Stimulated activated naive B cell treated with anti-CD40 and anti-IgM and Interleukin-4, amounts not matched to agents 10 μg/mL and 1 μg/mL and 100 μg/mL, for 72 hours (primary cell): ENCODE results near the gene SCD5.
A peak's percentile ranks its signal among the peaks of the same experiment; 100 is the strongest.
"Not testable (repeated sequence)": the region's sequence is repeated elsewhere in the genome, so short reads cannot be mapped to it uniquely, and the experiment has no call there.

Experiments used
- ATAC-seq, 2 donors: fragments of 150-1000 bp; cut with Tn5 transposase; replicated peaks; 2 replicates each; pipeline ENCODE4 v1.10.0; 2021; ENCODE audit warnings: moderate library complexity in 1 of 2
- DNase-seq: peaks from one replicate; pipeline ENCODE4 v3.0.0; 2021
- H3K27ac Mint-ChIP-seq: one replicate; pipeline ENCODE4 v1.8.0; 2022; ENCODE audit warnings: mild to moderate bottlenecking, mixed read lengths
- H3K27me3 Mint-ChIP-seq, 2 donors: one replicate each; pipeline ENCODE4 v1.8.0; 2022; ENCODE audit warnings: mixed read lengths in 2 of 2
- H3K36me3 Mint-ChIP-seq, 2 donors: one replicate each; pipeline ENCODE4 v1.8.0; 2022; ENCODE audit warnings: mixed read lengths in 2 of 2, mild to moderate bottlenecking in 1 of 2
- H3K4me1 Mint-ChIP-seq, 2 donors: one replicate each; pipeline ENCODE4 v1.8.0; 2022; ENCODE audit warnings: mixed read lengths in 2 of 2, mild to moderate bottlenecking in 1 of 2
- H3K4me3 Mint-ChIP-seq, 2 donors: one replicate each; pipeline ENCODE4 v1.8.0; 2022; ENCODE audit warnings: mild to moderate bottlenecking in 2 of 2, mixed read lengths in 2 of 2, moderate library complexity in 1 of 2
- H3K9me3 Mint-ChIP-seq, 2 donors: one replicate each; pipeline ENCODE4 v1.8.0; 2022; ENCODE audit warnings: mixed read lengths in 2 of 2, mild to moderate bottlenecking in 1 of 2

SCD5 gene

DNA sequence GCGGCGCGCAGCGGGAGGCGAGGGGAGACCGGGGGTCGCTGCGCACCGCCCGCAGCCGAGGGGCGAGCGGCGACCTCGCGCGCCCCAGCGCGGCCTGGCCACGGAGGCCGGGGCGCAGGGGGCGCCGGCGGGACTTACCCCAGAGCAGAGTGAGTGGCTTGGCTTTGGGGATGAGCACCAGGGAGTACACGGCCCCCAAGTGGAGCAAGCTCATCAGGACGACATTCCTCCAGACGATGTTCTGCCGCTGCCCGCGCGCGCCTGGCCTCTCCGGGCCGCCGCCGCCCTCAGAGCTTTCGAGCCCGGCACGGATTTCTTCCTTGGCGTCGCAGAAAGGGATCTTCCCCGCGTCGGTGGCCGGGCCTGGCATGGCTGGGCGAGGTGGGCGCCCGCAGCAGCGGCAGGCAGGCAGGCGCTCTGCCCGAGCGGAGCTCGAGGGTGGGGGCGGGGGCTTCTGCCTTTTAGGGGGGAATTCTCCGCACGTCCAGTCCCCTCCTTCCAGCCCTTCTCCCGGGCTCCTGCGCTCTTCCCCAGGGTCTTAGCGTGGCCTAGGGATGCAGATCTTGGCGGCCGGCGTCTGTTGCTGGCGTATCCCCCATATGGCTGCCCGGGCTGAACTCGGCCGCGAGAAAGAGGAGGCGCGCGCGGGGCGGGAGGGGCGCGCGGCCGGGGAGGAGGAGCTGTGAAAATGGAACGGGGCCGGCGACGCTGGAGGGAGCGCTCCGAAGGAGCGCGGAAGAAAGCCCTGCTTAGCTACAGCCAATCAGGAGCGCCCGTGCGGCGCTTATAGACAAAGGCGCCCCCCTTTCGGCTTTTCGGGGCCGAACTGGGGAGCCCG, at the start of gene SCD5:
TSS of gene SCD5 (minus strand) at position 629 of the 838 bp plus-strand sequence. CDS start at position 370, 259 bp downstream.
- no peaks in the 10 kb centered on the region for H3K36me3 Mint-ChIP-seq
- H3K4me3 Mint-ChIP-seq: peak within 1 kb of the TSS; percentile 87 to 88
- no peaks in the 10 kb centered on the region for H3K9me3 Mint-ChIP-seq
- peak within 1 kb of the TSS; percentile 31 for H3K27ac Mint-ChIP-seq
- ATAC-seq (peak; percentile 74 to 79), DNase-seq (peak; percentile 7)
- peaks cover 39 to 50% of the 10 kb centered on the region in 2 donors for H3K27me3 Mint-ChIP-seq
- peaks cover 16 to 30% of the 10 kb centered on the region in 2 donors for H3K4me1 Mint-ChIP-seq

DNA sequence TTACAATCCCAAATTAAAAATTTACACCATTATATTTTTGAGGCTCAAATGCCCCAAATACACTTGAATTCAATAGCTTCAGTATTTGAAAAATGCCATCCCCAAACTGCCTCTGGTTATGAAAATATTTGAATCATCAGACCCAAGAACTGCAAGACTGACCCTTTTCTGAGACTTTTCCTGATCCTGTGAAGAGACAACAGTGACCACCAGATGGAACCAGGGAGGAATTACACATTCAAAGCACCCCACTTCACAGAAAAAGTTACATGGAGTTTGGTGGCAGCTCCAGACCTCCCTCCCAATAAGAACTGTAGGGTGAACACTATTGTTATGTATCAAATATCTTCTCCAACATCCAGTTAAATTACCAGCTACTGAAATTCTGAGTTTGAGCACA, 44.0 kb upstream of the SCD5 start:
- Mint-ChIP-seq H3K4me1 (no peaks in the 10 kb centered on the region), H3K27me3 (no peaks in the 10 kb centered on the region), H3K9me3 (no peaks in the 10 kb centered on the region), H3K36me3 (peaks cover 15 to 57% of the 10 kb centered on the region in 2 donors), H3K27ac (no peak overlapping the region), H3K4me3 (no peak overlapping the region)
- ATAC-seq: no peak
- DNase-seq: no peak

DNA sequence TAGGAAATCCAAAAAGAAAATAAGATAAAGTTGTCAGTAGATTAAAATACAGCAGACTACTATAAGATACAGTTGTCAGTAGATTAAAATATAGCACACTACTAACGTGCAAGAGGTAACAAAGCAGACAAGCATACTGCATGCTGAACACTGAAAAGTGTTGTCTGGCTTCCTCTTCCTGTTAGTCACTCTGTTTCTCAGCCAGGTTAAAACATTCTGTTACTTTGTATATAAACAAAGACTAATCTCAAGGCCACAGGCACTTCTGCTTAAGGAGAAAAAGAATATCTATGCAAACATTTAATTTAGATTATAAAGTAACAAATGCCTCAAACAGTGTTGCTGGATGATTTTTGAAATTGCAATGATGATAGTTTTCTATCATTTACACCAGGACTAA, 41.0 kb upstream of the SCD5 start:
- Mint-ChIP-seq H3K9me3 (no peaks in the 10 kb centered on the region), H3K27me3 (no peaks in the 10 kb centered on the region), H3K27ac (no peak overlapping the region), H3K4me1 (no peaks in the 10 kb centered on the region), H3K4me3 (no peak overlapping the region), H3K36me3 (peaks cover 23 to 48% of the 10 kb centered on the region in 2 donors)
- no peak for DNase-seq
- no peak for ATAC-seq

DNA sequence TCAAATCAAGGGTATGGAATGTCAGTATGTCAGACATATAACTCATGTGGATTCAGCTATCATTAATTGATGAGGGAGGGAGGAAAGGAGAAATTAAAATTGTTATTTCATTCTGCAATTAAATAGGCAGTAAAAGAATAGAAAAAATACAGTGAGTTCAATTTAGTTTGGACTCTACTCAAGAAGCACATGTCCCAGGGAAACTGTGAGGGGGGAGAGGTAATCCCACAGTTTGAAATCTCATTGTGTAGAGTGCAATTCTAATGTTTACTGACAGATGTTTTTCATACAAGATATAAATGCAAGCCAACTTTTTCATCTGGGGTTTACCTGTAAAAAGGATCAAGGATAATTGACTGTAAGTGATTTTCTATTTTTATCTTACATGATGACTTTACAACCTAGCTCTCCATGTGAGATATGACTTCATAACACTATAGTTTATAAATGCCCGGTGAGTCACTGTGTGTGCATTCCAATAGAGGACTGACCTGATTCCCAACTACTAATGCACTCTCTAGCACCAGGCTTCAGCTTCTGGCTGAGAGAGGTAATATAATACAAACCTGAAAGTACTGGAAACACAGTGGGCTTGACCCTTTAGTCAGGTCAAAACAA, 35.2 kb upstream of the SCD5 start:
- peaks cover 33 to 53% of the 10 kb centered on the region in 2 donors for H3K36me3 Mint-ChIP-seq
- DNase-seq (no peak), ATAC-seq (no peak)

DNA sequence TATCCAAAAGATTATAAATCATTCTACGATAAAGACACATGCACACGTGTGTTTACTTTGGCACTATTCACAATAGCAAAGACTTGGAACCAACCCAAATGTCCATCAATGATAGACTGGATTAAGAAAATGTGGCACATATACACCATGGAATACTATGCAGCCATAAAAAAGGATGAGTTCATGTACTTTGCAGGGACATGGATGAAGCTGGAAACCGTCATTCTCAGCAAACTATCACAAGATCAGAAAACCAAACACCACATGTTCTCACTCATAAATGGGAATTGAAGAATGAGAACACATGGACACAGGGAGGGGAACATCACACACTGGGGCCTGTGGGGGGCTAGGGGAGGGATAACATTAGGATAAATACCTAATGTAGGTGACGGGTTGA, 34.5 kb upstream of the SCD5 start:
- not testable (repeated sequence) for ATAC-seq, H3K27me3 Mint-ChIP-seq, H3K27ac Mint-ChIP-seq, H3K4me3 Mint-ChIP-seq, H3K4me1 Mint-ChIP-seq, H3K9me3 Mint-ChIP-seq, DNase-seq
- peaks cover 33 to 49% of the 10 kb centered on the region in 2 donors for H3K36me3 Mint-ChIP-seq

More for the DNA sequence above, 35.2 kb upstream of the SCD5 start:
- Mint-ChIP-seq H3K27ac (peak overlapping the region; percentile 14), H3K27me3 (no peaks in the 10 kb centered on the region), H3K4me3 (no peak overlapping the region), H3K4me1 (no peaks in the 10 kb centered on the region), H3K9me3 (peaks cover 1 to 4% of the 10 kb centered on the region in 2 donors)

DNA sequence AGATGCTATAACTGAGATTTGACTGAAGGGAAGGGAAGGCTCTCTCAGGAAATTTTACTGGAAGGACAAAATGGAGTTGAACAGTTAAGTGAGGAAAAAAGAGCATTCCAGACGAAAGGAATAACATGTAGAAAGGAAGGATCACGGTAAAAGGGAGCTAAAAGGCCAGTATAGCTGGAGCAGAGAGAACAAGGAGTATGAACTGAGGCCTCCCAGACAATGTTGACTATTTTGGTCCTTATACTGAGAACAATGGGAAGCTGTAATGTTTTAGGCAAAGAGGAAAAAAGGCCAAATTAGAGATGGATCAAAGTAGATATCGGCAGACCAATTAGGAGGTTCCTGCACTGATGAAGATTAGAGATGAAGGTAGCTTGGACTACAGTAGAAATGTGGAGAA, 26.8 kb upstream of the SCD5 start:
- no peak for DNase-seq
- Mint-ChIP-seq H3K9me3 (no peaks in the 10 kb centered on the region), H3K27ac (no peak overlapping the region), H3K36me3 (peaks cover 37 to 46% of the 10 kb centered on the region in 2 donors), H3K4me1 (peaks cover 5 to 7% of the 10 kb centered on the region in 2 donors), H3K4me3 (no peak overlapping the region), H3K27me3 (no peaks in the 10 kb centered on the region)
- no peak for ATAC-seq

DNA sequence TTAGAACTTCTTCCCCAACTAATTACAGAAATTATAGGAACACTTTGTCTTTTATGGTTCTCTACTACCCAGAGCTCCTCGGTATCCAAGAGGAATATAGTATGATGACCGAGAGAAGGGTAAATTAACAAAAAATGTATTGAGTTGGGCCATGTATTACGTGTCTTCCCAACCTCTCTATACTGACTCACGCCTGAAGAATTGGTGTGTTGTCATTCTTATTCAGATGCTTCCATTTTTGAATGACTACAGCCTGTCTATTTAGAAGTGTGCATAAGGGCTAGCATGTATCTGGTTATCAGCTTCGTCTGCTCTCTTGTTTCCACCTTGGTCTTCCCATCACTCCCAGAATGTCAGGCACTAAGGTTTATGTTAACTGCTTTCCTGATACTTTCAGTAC, 24.5 kb upstream of the SCD5 start:
- H3K9me3 Mint-ChIP-seq: no peaks in the 10 kb centered on the region
- peaks cover 48 to 58% of the 10 kb centered on the region in 2 donors for H3K36me3 Mint-ChIP-seq
- H3K27me3 Mint-ChIP-seq: no peaks in the 10 kb centered on the region
- no peak overlapping the region for H3K27ac Mint-ChIP-seq
- DNase-seq (no peak), ATAC-seq (no peak)
- peaks cover 5 to 8% of the 10 kb centered on the region in 2 donors for H3K4me1 Mint-ChIP-seq
- no peak overlapping the region for H3K4me3 Mint-ChIP-seq

DNA sequence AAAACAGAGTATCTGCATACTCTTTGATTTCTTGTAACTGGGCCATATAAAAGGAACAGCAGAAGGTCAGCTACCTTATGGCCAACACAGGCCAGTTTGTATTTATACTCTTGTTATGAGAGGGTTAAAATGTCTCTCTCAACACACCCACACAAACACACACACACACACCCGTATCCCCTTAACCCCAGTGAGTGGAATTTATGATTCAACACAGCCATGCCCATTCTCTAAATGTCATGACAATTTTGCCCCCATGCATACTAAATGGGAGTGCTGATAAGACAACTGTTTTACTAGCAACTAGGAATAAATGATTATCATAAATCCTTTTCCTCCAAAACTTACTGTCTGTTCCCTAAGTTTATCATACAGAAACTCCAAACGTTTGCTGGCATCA, 22.1 kb upstream of the SCD5 start:
- Mint-ChIP-seq H3K4me3 (no peak overlapping the region), H3K9me3 (no peaks in the 10 kb centered on the region), H3K36me3 (peaks cover 44 to 66% of the 10 kb centered on the region in 2 donors), H3K27me3 (no peaks in the 10 kb centered on the region), H3K27ac (peak overlapping the region; percentile 47), H3K4me1 (peaks cover 5 to 8% of the 10 kb centered on the region in 2 donors)
- ATAC-seq (peak; percentile 34 to 42), DNase-seq (no peak)

DNA sequence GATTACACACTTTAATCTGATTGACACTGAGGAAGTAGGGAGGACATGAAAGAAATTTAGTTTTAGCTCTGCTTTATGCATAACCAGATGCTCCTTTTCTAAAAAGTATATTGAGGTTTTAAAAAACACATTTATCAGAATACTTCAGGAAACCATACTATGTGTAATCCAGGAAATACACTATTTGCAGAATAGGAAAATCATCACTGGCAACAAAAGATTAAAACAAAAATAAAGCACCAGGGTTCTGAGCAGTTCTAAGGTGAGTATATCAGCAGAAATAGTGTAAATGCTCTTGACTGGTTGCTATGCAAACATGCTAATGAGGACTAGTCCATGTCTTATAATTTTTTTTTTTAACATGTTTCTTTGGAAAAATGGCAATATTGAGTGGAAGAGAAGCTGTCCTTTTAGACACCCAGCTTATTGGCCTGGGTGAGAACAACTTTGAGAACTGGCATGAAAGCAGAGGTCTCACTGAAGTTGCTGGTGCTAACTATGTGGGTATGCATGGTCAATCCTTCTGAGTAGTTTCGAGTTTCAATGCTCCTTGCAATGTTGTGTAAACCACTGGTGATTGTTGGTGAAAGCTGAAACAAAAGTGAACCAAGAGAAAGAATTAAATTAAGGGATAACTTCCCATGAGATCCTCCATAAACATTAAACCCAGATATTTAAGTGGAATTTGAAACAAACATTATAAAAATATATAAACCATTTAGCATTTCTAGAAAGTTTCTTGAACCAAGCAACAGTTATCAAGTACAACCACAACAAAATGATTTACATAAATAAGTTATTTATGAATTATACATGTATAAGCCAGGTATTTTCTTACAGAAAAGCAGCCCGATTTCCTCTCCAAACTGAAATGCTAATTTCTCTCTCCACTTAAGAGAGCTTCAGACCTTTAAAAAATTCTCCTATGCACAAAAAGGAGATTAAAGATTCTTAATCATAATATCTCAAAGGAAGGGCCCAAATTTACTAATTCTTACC, 20.4 kb upstream of the SCD5 start:
- no peak for DNase-seq
- Mint-ChIP-seq H3K4me1 (peaks cover 5 to 8% of the 10 kb centered on the region in 2 donors), H3K4me3 (no peak overlapping the region), H3K36me3 (peaks cover 33 to 55% of the 10 kb centered on the region in 2 donors), H3K27me3 (no peaks in the 10 kb centered on the region), H3K9me3 (no peaks in the 10 kb centered on the region), H3K27ac (peak overlapping the region; percentile 37)
- no peak for ATAC-seq

DNA sequence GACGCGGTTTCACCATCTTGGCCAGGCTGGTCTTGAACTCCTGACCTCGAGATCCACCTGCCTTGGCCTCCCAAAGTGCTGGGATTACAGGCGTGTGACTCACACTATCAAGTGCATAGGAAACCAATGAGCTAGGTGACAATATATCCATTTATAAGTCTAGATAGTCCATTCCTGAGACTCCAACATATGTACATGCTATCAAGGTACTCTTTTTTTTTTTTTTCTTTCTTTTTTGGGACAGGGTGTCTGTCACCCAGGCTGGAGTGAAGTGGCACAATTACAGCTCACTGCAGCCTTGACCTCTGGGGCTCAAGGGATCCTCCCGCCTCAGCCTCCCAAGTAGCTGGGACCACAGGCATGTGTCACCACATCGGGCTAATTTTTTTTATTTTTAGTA, 18.3 kb upstream of the SCD5 start:
- not testable (repeated sequence) for H3K27ac Mint-ChIP-seq, DNase-seq, ATAC-seq, H3K4me3 Mint-ChIP-seq, H3K4me1 Mint-ChIP-seq, H3K27me3 Mint-ChIP-seq, H3K9me3 Mint-ChIP-seq
- H3K36me3 Mint-ChIP-seq: peaks cover 23 to 42% of the 10 kb centered on the region in 2 donors

DNA sequence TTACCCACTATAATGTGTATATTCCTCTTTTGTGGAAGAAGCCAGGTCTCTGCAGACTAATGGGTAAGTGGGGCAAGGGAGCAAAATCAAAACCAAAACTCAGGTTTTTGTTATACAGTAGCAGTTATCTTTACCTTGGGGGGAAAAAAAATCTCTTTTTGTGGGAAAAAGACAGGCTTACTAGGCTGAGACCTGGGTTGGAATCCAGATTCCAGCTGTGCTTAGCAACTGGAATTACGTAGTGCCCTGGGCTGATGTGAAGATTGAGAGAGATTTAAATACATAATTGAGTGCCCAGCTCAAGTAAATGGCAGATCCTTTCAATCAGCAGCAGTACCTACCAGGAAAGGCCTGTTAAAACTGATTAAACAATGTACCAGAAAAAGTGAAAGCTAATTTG, 15.4 kb upstream of the SCD5 start:
- Mint-ChIP-seq H3K27me3 (no peaks in the 10 kb centered on the region), H3K9me3 (no peaks in the 10 kb centered on the region), H3K36me3 (peaks cover 17 to 25% of the 10 kb centered on the region in 2 donors), H3K4me1 (no peaks in the 10 kb centered on the region), H3K27ac (no peak overlapping the region), H3K4me3 (no peak overlapping the region)
- ATAC-seq: no peak
- DNase-seq: no peak

DNA sequence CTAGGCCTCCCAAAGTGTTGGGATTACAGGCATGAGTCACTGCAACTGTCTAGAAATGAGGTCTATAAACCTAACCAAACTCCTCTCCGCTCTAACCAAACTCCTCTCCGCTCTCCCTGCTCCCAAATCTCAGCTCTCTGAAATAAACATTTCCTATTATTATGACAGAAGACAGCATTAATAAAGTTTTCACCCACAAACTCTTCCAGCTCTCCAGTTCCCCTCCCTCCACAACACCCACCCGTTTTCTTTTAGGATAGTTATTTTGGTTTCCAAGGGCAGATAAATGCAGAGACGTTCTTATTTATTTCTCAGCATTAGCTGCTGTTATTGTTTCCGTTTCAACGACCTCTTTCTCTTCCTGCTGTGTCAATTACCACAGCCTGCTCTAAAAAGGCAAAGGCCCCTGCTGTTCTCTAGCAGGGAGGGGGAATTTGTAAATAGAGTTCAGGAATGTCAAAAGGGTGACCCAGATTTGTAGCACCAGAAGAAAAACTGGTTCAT, 13.3 kb upstream of the SCD5 start:
- Mint-ChIP-seq H3K36me3 (peaks cover 2 to 6% of the 10 kb centered on the region in 2 donors), H3K27me3 (no peaks in the 10 kb centered on the region), H3K4me3 (no peak overlapping the region), H3K9me3 (peaks cover 0 to 1% of the 10 kb centered on the region in 2 donors), H3K4me1 (no peaks in the 10 kb centered on the region), H3K27ac (no peak overlapping the region)
- no peak for ATAC-seq
- DNase-seq: no peak

DNA sequence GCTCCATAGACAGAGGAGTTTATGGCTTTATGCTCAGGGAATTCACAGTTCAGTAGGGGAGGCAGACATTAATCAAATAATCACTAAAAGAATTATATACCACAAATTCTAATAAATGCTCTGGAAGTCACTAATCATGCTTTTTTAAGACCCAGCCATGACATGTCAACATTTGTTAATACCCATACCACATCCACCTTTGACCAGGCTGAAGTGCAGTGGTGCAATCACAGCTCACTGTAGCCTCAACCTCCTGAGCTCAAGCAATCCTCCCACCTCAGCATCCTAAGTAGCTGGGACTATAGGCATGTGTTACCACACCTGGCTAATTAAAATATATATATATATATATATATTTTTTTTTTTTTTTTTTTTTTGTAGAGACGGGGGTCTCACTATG, 12.8 kb upstream of the SCD5 start:
- no peak for ATAC-seq
- H3K36me3 Mint-ChIP-seq: peaks cover 0 to 3% of the 10 kb centered on the region in 2 donors
- H3K4me1 Mint-ChIP-seq: no peaks in the 10 kb centered on the region
- DNase-seq: no peak
- H3K27me3 Mint-ChIP-seq: no peaks in the 10 kb centered on the region
- H3K9me3 Mint-ChIP-seq: peaks cover 0 to 1% of the 10 kb centered on the region in 2 donors
- H3K4me3 Mint-ChIP-seq: no peak overlapping the region
- H3K27ac Mint-ChIP-seq: no peak overlapping the region

DNA sequence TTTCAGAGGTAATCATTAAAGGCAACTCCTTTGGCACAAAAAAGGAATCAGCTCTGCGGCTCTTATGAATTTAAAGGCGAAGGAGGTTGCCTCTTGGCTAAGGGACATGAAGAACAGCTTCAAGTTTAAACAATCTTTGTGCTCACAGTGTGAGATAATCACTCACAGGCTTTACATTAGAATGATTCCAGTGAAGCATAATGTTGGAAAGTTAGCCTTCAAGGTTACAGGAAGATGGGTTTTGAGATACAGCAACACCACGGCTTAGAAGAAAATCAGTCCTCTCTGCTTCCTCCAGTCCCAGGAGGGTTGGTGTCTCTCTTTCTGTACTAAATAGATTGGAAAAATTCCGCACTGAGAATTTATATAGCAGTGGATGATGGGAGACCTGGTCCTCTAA, 11.6 kb upstream of the SCD5 start:
- DNase-seq: no peak
- Mint-ChIP-seq H3K27ac (no peak overlapping the region), H3K27me3 (no peaks in the 10 kb centered on the region)

More for the DNA sequence above, 11.6 kb upstream of the SCD5 start:
- H3K9me3 Mint-ChIP-seq: peaks cover 0 to 1% of the 10 kb centered on the region in 2 donors
- ATAC-seq: no peak
- H3K4me3 Mint-ChIP-seq: no peak overlapping the region
- no peaks in the 10 kb centered on the region for H3K36me3 Mint-ChIP-seq
- H3K4me1 Mint-ChIP-seq: no peaks in the 10 kb centered on the region
